Measurements from ENCODE around the gene ADCY1.
"Not testable (repeated sequence)": the region's sequence is repeated elsewhere in the genome, so short reads cannot be mapped to it uniquely, and the experiment has no call there.

ADCY1 gene

GRCh38 chr7:45759464-45759863 lies 185.3 kb downstream of the ADCY1 start:
- DNase-seq (ENCODE audit: low spot score): not testable (repeated sequence)

DNA sequence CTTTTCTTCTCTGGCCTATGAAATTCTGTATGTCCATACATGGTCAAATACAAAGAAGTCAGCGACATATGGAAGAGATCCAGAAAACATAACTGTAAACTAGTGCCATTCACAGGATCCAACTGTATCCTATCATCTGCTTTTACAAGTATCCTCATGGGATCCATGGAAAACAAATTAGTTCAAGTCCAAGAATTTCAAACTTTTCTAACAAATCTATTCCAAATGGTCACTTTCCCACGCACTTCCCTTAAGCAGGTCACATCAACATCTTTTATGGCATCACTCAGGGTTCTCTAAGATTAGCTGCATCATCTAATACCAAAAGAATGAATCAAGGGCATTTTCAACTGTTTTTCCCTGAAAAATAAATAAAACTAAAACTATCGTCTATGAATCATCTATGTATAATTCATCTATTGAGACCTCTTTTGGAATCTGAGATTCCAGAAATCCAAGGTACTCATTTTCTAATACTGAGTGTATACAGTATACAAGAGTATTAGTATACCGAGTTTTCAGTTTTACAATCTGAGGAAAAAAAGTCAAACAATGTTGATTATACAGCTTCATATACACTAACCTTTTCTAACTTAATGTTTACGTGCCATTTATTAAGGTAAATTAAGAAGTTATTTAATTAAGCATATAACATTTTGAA lies 187.5 kb downstream of the ADCY1 start:
- DNase-seq (ENCODE audit: low spot score): peak; percentile 19

DNA sequence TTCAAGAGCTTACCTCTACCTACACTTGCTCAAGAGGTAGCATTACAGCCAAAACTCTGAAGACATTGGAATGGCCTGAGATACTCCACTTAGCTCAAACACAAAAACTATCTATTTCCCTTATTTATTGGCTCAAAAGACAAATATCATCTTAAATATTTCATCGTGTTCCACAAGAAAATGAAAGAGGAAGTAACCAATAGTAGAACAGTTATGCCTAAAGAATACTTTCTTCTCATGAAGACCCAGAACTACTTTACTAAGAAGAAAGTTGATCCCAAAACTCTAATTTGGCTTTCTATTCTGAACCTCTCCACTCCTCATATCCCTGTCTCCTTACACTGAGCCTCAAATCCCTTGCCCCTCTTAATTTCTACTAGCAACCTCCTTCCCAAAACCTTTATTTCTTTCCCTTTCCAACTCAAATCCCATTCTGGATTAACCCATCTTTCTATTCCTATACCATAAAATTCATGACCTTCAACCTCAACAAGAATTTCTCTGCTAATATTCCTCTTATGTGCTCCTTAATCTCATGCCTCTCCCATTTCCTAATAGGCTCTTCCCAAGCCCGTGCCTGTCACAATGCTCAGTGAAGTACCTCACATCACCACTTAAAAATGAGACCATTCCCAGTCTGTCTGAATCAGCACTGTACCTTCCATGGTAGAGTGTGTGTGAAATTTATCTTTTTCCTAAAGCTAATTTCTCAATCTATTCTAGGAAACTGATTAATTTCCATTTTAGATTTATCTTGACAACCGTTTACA lies 188.2 kb downstream of the ADCY1 start:
- not testable (repeated sequence) for DNase-seq (ENCODE audit: low spot score)

GRCh38 chr7:45768516-45769394 lies 194.6 kb downstream of the ADCY1 start:
- DNase-seq (ENCODE audit: low spot score): peak; percentile 90

- not testable (repeated sequence) for DNase-seq (ENCODE audit: low spot score)
Observed at GRCh38 chr7:45769626-45770025, 195.5 kb downstream of the ADCY1 start.
